Nephron progenitor cell (in vitro differentiated cells): Measurements from ENCODE around the gene PPP1R9A.

Experiments used
- DNase-seq: peaks from one replicate; pipeline ENCODE4 v3.0.0; 2021
- H3K27ac Mint-ChIP-seq: 2 replicates; pipeline ENCODE4 v1.8.0; 2021; ENCODE audit warnings: mild to moderate bottlenecking, moderate library complexity, mixed read lengths
- H3K27me3 Mint-ChIP-seq: 2 replicates; pipeline ENCODE4 v1.8.0; 2021; ENCODE audit warnings: mild to moderate bottlenecking, low read depth, mixed read lengths; ENCODE audit not compliant: poor library complexity
- H3K36me3 Mint-ChIP-seq: 2 replicates; pipeline ENCODE4 v1.8.0; 2021; ENCODE audit warnings: low read depth, mixed read lengths
- H3K4me1 Mint-ChIP-seq: 2 replicates; pipeline ENCODE4 v1.8.0; 2021; ENCODE audit warnings: mixed read lengths
- H3K4me3 Mint-ChIP-seq: 2 replicates; pipeline ENCODE4 v1.8.0; 2021; ENCODE audit warnings: mild to moderate bottlenecking, moderate library complexity, mixed read lengths
- H3K9me3 Mint-ChIP-seq: 2 replicates; pipeline ENCODE4 v1.8.0; 2021; ENCODE audit warnings: mild to moderate bottlenecking, moderate library complexity, mixed read lengths
- CTCF ChIP-seq: fragments of 200-600 bp; sonication (generic); IDR thresholded peaks from 2 replicates; pipeline ENCODE4 v1.5.0; 2021; ENCODE audit warnings: antibody characterized with exemption

Gene PPP1R9A

GRCh38 chr7:95213148-95213547 is 305.8 kb downstream of the PPP1R9A start:
- Mint-ChIP-seq H3K4me1 (peaks cover 9% of the 10 kb centered on the region), H3K9me3 (peaks cover 50% of the 10 kb centered on the region), H3K27ac (no peak overlapping the region), H3K36me3 (peaks cover 56% of the 10 kb centered on the region), H3K27me3 (no peaks in the 10 kb centered on the region), H3K4me3 (no peak overlapping the region)
- no peak for TF ChIP-seq CTCF
- no peak for DNase-seq

- H3K27me3 Mint-ChIP-seq = no peaks in the 10 kb centered on the region
- peaks cover 56% of the 10 kb centered on the region for H3K9me3 Mint-ChIP-seq
- peaks cover 61% of the 10 kb centered on the region for H3K36me3 Mint-ChIP-seq
- no peak for TF ChIP-seq CTCF
- H3K4me1 Mint-ChIP-seq = peaks cover 9% of the 10 kb centered on the region
- H3K27ac Mint-ChIP-seq = no peak overlapping the region
- H3K4me3 Mint-ChIP-seq = no peak overlapping the region
- DNase-seq = no peak
Measured at GRCh38 chr7:95213809-95214492, 306.6 kb downstream of the PPP1R9A start.

- H3K4me1 Mint-ChIP-seq = peaks cover 9% of the 10 kb centered on the region
- DNase-seq = no peak
- no peak for TF ChIP-seq CTCF
- H3K36me3 Mint-ChIP-seq = peaks cover 46% of the 10 kb centered on the region
- peak overlapping the region; percentile 76 for H3K27ac Mint-ChIP-seq
- H3K27me3 Mint-ChIP-seq = peaks cover 11% of the 10 kb centered on the region
- H3K4me3 Mint-ChIP-seq = no peak overlapping the region
- peaks cover 49% of the 10 kb centered on the region for H3K9me3 Mint-ChIP-seq
Measured at GRCh38 chr7:95219721-95220120, 312.3 kb downstream of the PPP1R9A start.

GRCh38 chr7:95220328-95220727 is 312.9 kb downstream of the PPP1R9A start:
- Mint-ChIP-seq H3K36me3 (peaks cover 43% of the 10 kb centered on the region), H3K4me1 (peaks cover 9% of the 10 kb centered on the region), H3K9me3 (peaks cover 44% of the 10 kb centered on the region), H3K4me3 (no peak overlapping the region), H3K27me3 (peaks cover 11% of the 10 kb centered on the region), H3K27ac (peak overlapping the region; percentile 15)
- TF ChIP-seq CTCF = no peak
- DNase-seq = no peak

- Mint-ChIP-seq H3K36me3 (peaks cover 50% of the 10 kb centered on the region), H3K4me3 (no peak overlapping the region), H3K4me1 (peaks cover 14% of the 10 kb centered on the region), H3K27ac (no peak overlapping the region), H3K27me3 (peaks cover 7% of the 10 kb centered on the region), H3K9me3 (peaks cover 32% of the 10 kb centered on the region)
- TF ChIP-seq CTCF = no peak
- no peak for DNase-seq
Measured at GRCh38 chr7:95225301-95225700, 317.9 kb downstream of the PPP1R9A start.

- Mint-ChIP-seq H3K4me3 (no peak overlapping the region), H3K27me3 (peaks cover 2% of the 10 kb centered on the region), H3K4me1 (peaks cover 9% of the 10 kb centered on the region), H3K36me3 (peaks cover 77% of the 10 kb centered on the region), H3K9me3 (peaks cover 60% of the 10 kb centered on the region), H3K27ac (peak overlapping the region; percentile 64)
- TF ChIP-seq CTCF = no peak
- no peak for DNase-seq
Measured at GRCh38 chr7:95229301-95229700, 321.9 kb downstream of the PPP1R9A start.
